ENCODE data around the gene ENTREP1. TPM values are rescaled to one million over a fixed set of nuclear protein-coding genes. Genes with fewer than 3 reads are reported as not detected.

The ENTREP1 gene
- total RNA-seq, 1 donor from 2014 or later: 0.05 TPM

DNA sequence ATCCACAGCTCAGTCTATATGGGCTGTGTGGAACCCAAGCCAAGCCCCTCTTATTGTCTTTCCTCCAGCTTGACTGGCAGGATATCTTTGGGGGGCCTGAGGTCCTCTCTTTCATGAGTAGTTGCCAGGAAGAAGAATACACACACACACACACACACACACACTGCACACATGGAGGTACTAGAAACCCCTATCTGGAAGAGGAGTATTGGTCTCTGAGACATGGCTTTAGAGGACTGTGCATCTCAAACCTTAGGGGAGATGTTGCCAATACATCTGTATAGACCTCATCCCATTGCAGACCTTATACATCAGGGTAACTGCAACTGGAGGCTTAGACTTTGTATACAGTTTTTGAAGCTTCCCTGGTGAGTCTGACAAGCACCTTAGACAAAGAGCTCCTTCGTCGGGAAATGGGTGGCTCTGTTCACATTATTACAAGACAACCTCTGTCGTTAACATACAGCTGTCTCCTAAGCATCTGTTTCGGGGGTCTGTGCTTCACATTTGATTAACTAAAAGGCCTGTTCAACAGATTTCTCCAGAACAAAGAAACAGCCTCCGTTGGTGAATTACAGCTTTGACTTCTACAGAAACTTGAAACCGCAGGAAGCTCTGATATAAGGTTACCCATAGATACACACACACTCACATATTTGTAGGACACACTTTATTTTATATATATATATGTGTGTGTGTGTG, 5.5 kb upstream of the ENTREP1 start:
- intact Hi-C loops (cut with micrococcal nuclease): no loop called here

DNA sequence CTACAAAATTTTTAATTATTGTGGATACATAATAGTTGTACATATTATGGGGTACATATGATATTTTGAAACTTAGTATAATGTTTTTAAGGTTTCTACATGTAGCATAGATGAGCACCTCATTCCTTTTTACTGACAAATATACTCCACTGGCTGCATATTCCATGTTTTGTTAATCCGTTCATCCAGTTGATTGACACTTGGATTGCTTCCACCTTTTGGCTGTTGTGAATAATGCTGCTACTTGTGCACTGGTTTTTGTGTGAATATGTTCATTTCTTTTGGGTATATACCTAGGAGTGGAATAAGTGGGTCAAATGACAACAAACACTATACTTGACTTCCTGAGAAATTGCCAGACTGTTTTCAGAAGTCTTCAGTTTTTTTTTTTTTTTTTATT, 2.8 kb upstream of the ENTREP1 start:
- intact Hi-C loops (cut with micrococcal nuclease): no loop called here

DNA sequence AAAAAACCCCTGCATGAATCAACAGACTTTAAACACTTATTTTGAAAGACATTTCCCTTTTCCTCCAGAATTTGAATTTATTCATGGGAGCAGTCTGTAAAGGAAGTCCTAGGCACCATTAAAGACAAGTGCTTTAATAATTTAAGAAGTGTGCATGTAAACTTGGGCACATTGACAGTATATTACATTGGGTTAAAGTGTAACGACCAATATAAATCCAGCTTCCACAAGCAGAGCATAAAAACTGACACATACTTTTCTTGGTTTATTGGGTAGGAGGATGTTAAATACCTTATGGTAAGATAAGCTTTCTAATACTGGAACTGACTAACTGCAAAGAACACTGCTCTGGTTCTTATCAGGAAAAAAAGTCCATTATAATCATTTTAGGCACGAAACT, 1.2 kb upstream of the ENTREP1 start:
- intact Hi-C loops (cut with micrococcal nuclease): no loop called here

DNA sequence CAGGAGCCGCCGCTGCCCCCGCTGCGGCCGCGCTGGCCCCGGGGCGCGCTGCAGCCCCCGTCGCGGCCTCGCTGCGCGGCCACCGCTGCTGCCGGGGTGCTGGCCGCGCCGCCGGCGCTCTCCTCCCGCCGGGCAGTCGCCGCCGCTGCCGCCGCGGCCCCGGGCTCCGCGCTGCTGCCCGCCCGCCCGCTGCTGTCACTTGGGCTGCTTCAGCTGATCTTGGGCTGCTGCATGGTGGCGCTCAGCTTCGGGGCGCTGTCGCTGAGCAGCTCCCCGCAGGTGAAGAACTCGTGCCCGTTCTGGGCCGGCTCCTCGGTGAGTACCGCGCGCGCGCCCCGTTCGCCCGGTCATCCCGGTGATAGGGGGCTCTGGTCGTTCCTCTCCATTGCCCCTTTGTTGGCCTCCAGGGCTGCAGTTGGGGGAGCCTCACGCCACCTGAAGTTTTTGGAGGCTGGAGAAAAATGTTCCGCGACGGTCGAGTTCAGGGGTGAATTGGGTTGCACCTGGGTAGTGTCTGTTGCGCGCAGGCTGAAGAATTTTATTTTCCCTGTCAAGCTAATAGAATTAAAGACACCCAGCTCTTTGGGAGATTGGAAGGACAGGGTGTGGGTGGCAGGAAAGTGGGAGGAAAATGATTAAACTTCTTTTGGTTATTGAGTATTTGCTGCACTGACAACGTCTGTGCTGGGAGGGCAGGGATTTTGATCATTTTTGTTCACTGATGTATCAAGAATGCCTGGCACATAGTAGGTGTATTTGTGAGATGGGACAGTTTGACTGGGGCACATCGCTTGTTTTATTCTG, 596 bp downstream of the ENTREP1 start:
- intact Hi-C loops (cut with micrococcal nuclease): no loop called here

DNA sequence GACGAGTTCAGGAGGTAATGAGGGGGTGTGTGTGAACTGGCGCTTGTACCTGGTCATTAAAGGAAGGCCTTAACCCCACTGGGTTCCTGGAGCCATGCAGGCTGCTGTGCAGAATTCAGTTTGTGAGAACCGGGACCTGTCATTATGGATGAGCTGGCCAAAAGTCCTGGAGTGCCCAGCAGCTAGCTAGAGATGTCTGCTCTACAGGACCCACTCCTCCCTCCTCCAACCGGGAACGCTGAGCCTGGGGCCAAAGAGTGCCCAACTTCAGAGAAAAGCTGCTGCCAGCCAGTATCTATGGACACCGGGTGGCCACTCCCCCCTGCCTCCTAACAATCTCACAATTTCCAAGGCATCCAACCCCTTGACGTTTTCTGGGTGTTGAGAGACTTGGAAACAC, 1.2 kb downstream of the ENTREP1 start:
- intact Hi-C loops (cut with micrococcal nuclease): no loop called here

DNA sequence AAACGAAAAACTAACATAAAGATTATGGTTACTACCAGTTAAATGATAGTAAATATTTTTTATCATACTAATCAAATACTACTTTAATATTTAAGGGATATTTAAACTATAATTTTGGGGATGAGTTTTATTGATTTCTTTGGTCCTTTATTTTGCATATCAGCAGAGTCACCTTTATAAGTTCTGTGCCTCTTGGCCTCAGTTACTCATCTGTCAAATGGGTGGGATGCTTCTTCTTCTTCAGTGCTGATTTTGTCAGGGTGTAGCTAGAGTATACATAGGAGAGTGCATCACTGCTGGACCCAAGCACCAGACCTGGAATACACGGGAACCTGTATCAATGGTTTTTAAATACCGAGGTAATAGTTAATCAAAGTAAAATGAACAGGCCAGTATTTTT, 5.6 kb downstream of the ENTREP1 start:
- intact Hi-C loops (cut with micrococcal nuclease): no loop called here

DNA sequence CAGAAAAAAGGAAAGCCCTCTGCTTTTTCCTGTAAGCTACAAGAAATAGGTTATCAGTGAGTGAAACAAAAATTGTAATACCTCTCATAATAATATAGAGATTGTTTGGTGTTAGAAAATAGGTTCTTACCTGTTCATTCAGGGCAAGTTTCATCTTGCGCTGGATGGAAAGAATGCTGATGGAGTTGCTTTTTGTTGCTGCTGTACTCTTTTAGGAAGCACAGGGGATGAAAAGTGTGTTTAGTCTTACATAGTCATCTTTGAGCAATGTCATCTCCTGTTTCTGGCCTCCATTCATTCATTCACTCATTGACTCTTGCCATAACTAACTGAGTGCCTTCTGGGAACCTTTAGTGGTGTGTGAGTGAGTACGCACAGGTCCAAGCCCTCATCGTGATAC, 6.4 kb downstream of the ENTREP1 start:
- intact Hi-C loops (cut with micrococcal nuclease): no loop called here

DNA sequence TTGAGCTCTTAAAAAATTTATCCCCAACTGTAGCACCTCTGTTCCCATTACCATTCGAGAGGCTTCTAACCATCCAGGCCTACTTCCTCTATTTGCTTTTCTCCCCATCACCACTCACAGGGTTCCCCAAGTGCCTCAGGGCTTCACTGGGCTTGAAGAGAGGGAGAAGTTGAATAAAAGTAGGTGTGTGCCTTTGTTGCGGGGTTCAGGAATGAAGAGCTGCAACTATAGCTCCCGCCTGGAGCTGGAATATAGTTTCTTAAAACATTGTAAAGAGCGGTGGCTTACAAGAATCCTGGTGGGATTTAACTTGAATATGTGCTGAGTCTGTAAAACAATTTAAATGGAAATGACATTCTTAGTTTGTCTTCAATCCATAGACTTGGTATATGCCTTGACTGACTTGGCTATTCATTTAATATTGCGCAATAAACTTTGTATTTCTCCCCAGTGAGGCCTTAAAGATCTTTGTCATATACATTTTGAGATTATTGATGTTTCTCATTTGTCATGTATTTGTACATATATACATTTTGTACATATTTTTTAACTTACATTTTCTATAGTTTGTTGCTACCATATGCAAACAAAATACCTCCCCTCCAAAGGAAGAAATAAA, 7.2 kb downstream of the ENTREP1 start:
- intact Hi-C loops (cut with micrococcal nuclease): no loop called here

DNA sequence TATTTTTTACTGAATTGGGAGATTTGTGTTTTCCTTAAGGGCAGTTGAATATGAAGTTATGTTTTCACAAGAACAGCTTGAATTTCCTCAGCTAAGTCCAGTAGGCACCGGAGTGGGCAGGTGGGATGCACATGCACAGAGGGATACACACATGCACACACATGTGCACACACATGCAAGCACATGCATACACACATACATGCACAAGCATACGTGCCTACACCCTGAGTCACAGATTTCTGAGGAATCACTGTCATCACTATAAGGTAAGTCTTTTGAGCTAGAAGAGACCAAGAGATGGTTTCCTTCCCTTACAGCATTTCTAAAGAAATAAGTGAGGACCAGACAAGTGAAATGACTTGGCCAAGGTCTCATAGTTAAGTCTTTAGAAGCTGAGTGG, 8.7 kb downstream of the ENTREP1 start:
- intact Hi-C loops (cut with micrococcal nuclease): no loop called here

DNA sequence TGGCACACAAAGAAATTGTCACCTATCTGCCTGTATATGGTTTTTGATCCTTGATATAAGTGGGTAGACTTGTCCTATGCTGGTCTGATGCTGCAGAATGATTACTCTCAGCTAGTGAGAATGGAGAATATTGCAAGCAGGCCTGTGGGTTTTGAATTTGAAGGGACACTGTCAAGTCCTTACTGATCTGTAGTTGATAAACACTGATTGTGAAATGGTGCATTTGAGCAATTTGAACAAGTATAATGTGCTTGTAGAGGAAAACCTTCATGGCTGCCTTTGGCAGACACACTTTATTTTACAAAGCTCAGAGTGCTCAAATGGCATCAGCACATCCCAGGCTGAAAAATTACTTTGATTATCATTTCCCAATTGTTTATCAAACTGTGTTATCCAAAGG, 9.3 kb downstream of the ENTREP1 start:
- intact Hi-C loops (cut with micrococcal nuclease): no loop called here

DNA sequence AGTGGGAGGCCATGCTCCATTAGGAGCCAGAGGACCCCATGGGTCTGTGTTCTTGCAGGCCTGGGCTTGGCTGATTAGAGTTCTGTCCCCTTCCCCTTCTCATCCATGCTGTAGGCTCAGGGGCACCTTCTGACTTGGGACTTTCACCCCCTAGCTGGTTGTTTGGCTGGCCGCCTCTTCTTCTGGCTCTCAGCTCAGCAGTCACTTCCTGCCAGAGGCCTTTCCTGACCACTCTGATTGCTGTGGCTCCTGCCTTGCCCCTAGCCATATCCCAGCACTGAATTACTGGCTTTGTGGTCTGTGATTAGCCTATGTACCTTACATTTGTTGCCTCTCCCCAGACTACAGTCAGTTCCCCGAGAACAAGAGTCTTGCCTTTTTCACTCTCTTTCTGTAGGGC, 14.6 kb downstream of the ENTREP1 start:
- intact Hi-C loops (cut with micrococcal nuclease): no loop called here

DNA sequence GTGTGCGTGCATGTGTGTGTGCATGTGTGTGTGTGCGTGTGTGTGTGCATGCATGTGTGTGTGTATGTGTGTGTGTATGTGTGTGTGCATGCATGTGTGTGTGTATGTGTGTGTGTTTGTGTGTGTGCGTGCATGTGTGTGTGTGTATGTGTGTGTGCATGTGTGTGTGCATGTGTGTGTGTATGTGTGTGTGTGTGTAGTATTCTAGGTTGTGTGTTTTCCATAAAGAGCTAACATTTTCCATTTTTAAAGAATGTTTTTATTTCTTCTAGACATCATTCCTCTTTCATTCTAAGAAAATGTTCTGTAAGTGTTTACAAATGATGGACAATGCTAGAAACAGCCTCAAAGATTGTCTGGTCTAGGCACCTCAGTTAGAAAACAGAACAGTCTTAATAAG, 15.6 kb downstream of the ENTREP1 start:
- intact Hi-C loops (cut with micrococcal nuclease): no loop called here

DNA sequence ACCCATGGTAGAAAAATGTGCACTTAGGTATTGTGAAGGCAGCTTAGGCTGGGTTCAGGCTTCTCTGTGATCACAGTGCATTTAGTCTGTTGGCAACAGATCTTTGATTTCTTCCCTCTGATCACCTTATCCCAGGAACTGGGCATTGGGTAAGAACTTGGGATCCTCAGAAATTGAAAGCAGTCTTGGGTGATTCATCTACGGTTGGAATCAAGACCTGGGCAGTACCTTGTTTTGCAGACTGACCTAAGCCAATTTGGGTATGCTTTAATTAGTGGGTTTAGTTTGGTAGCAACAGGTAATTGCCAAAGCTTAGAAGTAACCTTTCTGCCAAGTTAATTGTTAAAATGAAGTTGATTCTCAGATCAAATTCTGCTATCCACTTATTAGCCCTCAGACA, 17.8 kb downstream of the ENTREP1 start:
- intact Hi-C loops (cut with micrococcal nuclease): no loop called here

DNA sequence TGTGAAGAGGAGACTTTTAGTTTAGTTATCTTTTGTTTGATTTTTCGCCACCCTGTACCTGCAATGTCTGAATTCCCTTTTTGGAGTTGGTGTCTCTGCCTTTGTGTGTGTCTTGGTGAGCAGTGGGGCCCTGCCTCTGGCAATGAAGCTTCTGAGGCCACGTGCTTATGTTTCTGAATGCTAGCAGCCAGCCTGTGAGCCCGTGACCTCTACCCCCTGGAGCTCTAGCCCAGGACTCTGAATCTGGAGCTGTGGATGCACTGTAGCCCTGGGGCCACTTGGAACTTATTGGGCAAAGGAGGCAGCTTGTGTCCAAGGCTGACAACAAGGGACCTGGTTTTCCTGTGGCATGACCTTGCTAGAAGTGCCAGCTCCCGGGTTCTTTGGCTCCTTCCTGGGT, 19.4 kb downstream of the ENTREP1 start:
- intact Hi-C loops (cut with micrococcal nuclease): no loop called here

DNA sequence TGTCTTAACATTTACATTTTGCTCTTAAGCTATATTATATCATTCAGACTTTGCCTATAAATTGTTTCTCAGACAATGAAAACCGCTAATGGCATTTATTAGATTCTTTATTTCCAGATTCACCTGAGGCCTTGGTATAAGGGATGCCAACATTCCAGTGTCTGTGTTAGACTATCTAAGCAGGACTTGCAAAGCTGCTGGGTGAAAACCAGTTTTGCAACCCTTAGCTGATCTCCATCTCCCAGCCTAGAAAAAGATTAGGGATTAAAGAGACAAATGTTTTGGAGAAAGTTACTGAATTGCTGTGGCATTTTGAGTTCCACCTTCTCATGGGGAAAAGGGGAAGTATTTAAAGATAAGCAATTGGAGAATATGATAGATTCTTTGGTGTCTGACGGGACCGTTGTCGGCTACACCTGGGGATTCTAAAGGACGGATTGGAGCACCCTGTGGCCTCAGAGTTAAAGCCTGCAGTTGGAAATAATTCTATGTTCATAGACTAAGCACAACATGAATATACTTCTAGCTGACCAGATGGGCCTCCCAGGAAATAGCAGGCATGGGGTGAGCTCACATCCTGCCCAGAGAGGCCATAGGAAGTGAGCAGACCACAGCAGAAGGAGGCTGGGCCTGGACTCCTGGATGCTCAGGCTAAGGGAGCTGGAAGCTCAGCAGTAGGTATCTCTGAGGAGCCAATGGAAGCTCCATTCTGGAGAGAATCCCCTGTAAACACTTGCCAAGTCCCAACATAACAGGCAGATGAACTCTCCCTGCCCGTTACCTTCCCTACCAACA, 21.8 kb downstream of the ENTREP1 start:
- intact Hi-C loops (cut with micrococcal nuclease): no loop called here

DNA sequence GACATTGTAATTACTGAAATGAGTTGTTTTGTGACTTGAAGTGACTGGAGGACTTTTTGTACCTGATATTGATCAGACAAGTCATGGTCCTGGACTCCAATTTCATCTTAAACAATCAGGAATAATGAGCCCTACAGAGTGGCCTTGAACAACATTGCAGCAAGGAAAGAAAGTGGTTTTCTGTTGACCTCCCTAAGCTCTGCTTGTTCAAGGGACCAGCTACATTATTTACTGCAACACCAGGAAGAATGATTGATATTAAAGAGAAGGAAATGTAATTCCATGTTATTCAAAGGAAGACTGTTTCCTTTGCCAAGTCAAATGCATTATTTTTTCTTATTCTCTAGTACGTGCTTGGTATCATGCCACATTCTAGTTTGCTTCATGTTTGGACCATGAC, 22.6 kb downstream of the ENTREP1 start:
- intact Hi-C loops (cut with micrococcal nuclease): no loop called here

DNA sequence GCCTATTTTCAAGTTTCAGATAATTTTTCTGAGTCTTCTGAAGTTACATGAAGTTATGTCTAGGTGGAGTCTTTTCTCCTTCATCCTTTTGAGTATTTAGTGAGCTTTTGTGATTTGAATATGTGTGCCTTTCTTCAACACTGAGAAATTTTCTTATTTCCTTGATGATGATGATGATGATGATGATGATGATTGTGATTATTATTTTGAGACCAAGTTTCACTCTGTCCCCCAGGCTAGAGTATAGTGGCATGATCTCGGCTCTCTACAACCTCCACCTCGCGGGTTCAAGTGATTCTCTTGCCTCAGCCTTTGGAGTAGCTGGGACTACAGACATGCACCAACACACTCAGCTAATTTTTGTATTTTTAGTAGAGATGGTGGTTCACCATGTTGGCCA, 26.2 kb downstream of the ENTREP1 start:
- intact Hi-C loops (cut with micrococcal nuclease): no loop called here

DNA sequence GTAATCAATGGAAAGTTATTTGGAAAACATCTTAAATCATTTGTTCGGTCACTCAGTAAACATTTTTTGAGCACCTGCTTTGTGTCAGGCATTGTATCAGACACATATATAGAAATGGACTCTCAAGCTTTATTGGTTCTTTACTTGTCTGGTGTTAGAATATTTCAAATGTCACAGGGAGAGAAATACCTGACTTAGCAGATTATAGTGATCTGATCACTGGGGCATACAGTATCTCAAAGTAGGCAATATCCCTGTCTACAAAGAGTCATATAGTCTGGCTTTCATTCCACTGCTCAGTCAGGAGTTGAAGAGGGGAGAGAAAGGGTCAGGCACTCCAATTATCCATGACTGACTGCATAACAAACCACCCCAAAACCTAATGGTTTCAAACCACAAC, 30.2 kb downstream of the ENTREP1 start:
- intact Hi-C loops (cut with micrococcal nuclease): no loop called here

DNA sequence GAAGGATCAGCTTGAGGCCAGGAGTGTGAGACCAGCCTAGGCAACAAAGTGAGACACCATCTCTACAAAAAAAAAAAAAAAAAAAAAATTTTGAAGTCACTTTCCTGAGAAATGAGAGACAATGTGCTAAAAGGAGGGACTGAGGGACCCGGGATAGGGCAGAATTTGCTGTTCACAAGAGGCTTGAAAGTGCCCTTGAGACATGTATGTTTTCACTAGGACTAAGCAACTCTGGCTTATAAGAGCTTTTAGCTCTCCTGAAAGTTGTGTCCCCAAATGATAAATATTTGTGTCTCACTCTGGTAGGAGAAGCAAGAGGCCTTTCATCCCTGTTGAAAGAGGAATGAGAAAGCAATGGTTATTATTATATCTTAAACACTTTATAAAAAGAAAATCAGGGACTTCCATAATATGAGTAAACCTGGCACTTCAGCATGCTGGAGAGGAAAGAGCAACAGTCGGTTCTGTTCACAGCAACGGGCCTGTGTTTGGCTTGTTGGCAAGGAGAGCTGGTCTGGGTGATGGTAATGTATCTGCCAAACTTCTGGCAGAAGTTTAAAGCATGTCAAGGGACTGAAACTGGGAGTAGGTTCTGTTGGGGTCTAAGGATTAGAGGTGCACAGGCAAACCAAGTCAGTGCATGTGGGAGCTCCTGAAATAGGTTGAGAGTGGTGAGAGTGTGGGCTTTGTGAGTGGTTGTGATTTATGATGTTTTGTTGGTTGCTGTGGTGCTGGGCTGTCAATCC, 32.2 kb downstream of the ENTREP1 start:
- intact Hi-C loops (cut with micrococcal nuclease): no loop called here

DNA sequence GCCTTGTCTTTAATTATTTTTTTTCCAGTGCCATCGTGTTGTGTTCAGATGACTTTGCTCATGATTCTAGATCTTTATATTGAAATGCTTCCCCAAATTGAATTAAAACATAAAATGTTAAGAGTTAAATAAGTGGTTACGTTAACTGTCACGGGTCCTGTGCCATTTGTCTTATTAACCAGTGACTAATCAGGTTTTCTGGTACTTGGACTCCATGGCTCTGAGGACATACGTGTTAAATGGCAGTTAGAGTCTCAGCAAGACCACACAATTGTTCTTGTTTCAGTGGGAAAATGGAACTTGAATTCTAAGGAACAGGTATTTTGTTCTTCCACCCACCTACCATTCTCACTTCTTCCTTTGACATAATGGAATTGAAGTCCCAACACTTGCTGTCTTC, 32.8 kb downstream of the ENTREP1 start:
- intact Hi-C loops (cut with micrococcal nuclease): no loop called here

DNA sequence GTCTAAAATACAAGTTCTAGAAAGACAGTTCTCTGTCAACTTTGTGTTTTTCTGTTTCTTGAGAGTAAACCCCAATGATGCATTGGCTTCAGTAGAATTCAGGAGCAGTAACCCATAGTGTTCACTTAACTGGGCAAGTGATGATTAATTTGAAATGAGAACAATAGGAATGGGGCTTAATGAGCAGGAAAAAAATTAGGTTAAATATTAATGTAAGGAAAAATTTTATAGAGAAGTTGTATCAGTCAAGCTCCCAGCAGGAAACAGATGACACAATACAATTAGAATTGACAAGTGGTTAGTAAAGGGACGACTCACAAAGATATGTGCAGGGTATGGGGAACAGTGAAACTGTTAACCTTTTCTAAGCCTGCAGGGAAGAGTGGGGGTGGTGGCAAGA, 38.2 kb downstream of the ENTREP1 start:
- intact Hi-C loops (cut with micrococcal nuclease): no loop called here
